Skeletal muscle tissue (tissue), 4 donors: ENCODE data around the gene ACOT4. TPM values are rescaled to one million over a fixed set of nuclear protein-coding genes. Genes with fewer than 3 reads are reported as not detected.
"Not testable (repeated sequence)": the region's sequence is repeated elsewhere in the genome, so short reads cannot be mapped to it uniquely, and the experiment has no call there.

Experiments
- H3K27ac ChIP-seq: one replicate; pipeline ENCODE4 v1.7.0; 2013; ENCODE audit warnings: mild to moderate bottlenecking, low read depth, low read length, inconsistent platforms
- H3K27me3 ChIP-seq, 3 donors: one replicate each; pipeline ENCODE4 v1.7.0; 2013; ENCODE audit warnings: low read length in 3 of 3; ENCODE audit not compliant: control insufficient read depth in 3 of 3, insufficient read depth in 3 of 3
- H3K36me3 ChIP-seq, 3 donors: one replicate each; pipeline ENCODE4 v1.7.0; 2013; ENCODE audit warnings: low read length in 3 of 3; ENCODE audit not compliant: control insufficient read depth in 3 of 3, insufficient read depth in 3 of 3
- H3K4me1 ChIP-seq, 3 donors: one replicate each; pipeline ENCODE4 v1.7.0; 2013; ENCODE audit warnings: low read length in 3 of 3, mild to moderate bottlenecking in 3 of 3; ENCODE audit not compliant: control insufficient read depth in 3 of 3, insufficient read depth in 3 of 3
- H3K4me3 ChIP-seq, 3 donors: one replicate each; pipeline ENCODE4 v1.7.0; 2013; ENCODE audit warnings: low read length in 3 of 3
- H3K9ac ChIP-seq, 3 donors: one replicate each; pipeline ENCODE4 v1.7.0; 2013; ENCODE audit warnings: low read length in 3 of 3, mild to moderate bottlenecking in 3 of 3, moderate library complexity in 2 of 3, low read depth in 1 of 3
- H3K9me3 ChIP-seq, 3 donors: one replicate each; pipeline ENCODE4 v1.7.0; 2013; ENCODE audit warnings: low read length in 3 of 3; ENCODE audit not compliant: control insufficient read depth in 3 of 3
- total RNA-seq: library from RNA; depleted of rRNA; stranded (reverse); fragments of >200 nt; gene quantifications from one replicate; pipeline ENCODE4 v1.2.3, GENCODE V29; 2014
- donor health status: Osteomylitis.

Gene ACOT4
- total RNA-seq, 1 donor from 2014 or later: 0.52 TPM

DNA sequence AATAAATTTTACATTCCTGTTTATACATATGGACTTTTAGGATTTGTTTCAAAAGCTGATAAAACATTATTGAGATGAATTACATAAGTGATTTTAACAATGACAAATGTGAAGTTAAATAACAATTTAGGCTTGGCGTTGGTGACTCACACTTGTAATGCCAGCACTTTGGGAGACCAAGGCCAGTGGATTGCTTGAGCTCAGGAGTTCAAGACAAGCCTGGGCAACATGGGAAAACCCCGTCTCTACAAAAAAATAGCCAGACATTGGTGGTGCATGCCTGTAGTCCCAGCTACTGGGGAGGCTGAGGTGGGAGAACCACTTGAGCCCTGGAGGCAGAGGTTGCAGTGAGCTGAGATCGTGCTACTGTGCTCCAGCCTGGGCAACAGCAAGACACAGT is 15.3 kb upstream of the ACOT4 start:
- Histone ChIP-seq H3K9me3 (no peaks in the 10 kb centered on the region), H3K27ac (no peak overlapping the region), H3K36me3 (peaks cover 4 to 10% (median 6%) of the 10 kb centered on the region in 3 donors), H3K9ac (no peak overlapping the region), H3K4me1 (peaks cover 0 to 3% (median 2%) of the 10 kb centered on the region in 3 donors), H3K27me3 (no peaks in the 10 kb centered on the region), H3K4me3 (no peak overlapping the region)

DNA sequence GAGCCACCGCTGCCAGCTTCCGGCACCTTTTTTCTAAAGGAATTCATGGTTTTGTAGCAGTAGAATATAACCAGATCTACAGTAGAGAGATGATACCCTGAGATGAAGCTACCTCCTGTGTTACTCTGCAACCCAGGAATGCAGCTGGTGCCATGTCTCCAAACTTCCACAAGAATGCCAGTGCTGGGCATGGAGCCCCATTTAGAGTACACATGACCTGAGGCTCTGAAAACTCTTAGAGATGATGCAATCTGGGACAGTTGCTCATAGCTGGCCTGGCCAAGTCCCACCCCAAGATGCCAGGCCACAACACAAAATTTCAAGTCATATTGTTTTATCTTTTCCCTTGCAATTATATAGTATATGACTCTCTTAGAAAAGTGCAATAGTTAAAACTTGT is 14.5 kb upstream of the ACOT4 start:
- H3K36me3 ChIP-seq, H3K27ac ChIP-seq: not testable (repeated sequence)

DNA sequence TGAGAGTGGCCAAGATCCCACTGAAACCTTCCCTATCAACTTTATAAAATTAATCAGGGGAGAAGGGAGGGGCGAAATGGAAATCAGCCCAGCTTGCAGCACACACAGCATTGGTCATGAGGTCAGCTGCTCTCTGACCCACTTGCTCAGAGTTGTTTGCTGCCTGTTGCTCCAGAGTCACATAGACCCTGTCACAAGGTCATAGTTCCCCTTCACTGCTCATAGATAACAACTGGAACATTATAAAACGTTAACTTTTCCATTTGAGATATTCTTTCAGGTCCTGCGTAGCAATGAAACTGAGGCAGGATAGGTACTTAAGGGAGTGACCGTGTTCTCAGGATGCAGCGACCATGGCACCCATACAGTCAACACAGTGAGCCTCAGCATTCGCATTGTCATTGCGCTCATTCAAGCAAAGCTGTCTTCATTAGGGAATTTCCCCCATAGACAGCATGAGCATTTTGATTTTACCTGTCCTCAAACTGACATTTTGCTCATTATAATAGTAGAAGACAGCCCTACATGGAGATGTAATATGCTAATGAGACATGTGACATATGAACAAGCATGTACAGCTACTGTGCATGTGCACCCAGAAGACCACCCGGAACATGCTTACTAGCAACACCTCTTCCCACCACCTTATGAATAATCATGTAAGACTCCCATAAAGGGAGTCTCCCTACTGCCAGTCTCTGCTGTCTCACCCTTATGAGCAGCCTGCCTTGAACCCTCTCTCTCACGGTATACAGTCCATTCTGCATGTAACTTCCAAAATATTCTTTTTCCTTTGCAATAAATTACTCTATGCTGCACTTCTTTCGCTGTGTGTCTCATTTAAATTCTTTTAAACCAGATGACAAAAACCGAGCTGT is 9.3 kb upstream of the ACOT4 start:
- H3K27ac ChIP-seq, H3K4me1 ChIP-seq, H3K4me3 ChIP-seq, H3K9ac ChIP-seq, H3K9me3 ChIP-seq, H3K36me3 ChIP-seq, H3K27me3 ChIP-seq: not testable (repeated sequence)

More for the DNA sequence above, 14.5 kb upstream of the ACOT4 start:
- not testable (repeated sequence) for H3K4me3 ChIP-seq, H3K9me3 ChIP-seq, H3K9ac ChIP-seq, H3K4me1 ChIP-seq, H3K27me3 ChIP-seq

DNA sequence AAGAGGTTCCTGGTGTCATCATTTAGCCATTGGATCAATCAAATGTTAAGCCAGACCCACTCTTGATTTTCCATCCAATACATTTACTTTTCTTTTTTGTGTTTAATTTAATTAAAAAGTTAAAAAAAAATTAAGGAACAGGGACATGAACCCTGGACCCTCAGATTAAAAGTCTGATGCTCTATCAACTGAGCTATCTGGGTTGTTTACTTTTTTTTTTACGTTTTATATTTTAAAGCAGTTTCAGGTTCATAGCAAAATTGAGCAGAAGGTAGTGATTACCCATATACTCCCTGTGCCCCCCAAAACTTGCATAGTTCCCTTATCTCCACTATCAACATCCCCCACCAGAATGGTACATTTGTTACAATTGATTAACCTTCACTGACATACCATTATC is 3.0 kb upstream of the ACOT4 start:
- no peaks in the 10 kb centered on the region for H3K27me3 ChIP-seq
- H3K9ac ChIP-seq: no peak overlapping the region
- H3K36me3 ChIP-seq: no peaks in the 10 kb centered on the region
- peaks cover 0 to 10% (median 5%) of the 10 kb centered on the region in 3 donors for H3K4me1 ChIP-seq
- no peak overlapping the region for H3K4me3 ChIP-seq
- no peak overlapping the region for H3K27ac ChIP-seq
- no peaks in the 10 kb centered on the region for H3K9me3 ChIP-seq

DNA sequence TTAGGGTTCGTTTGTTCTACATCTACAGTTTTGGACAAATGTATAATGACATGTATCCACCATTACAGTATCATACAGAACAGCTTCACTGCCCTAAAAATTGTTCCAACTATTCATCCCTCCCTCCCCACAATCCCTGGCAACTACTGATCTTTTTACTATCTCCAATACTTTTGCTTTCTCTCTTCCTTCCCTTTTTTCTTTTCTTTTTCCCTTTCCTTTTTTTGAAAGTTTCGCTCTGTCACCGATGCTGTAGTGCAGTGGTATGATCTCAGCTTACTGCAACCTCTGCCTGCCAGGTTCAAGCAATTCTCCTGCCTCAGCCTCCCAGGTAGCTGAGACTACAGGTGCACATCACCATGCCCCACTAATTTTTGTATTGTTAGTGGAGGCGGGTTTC is 2.6 kb upstream of the ACOT4 start:
- no peak overlapping the region for H3K4me3 ChIP-seq
- no peak overlapping the region for H3K9ac ChIP-seq
- H3K4me1 ChIP-seq: peaks cover 0 to 10% (median 5%) of the 10 kb centered on the region in 3 donors
- no peak overlapping the region for H3K27ac ChIP-seq
- H3K36me3 ChIP-seq: no peaks in the 10 kb centered on the region
- no peaks in the 10 kb centered on the region for H3K9me3 ChIP-seq
- no peaks in the 10 kb centered on the region for H3K27me3 ChIP-seq

DNA sequence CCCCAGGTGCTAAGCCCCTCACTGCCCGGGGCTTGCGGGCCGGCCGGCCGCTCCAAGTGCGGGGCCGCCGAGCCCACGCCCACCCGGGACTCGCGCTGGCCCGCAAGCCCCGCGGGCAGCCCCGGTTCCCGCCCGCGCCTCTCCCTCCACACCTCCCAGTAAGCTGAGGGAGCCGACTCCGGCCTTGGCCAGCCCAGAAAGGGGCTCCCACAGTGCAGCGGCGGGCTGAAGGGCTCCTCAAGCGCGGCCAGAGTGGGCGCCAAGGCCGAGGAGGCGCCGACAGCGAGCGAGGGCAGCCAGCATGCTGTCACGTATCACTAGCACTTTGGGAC is 1.0 kb upstream of the ACOT4 start:
- H3K9me3 ChIP-seq, H3K9ac ChIP-seq, H3K4me3 ChIP-seq, H3K27me3 ChIP-seq, H3K36me3 ChIP-seq, H3K27ac ChIP-seq: not testable (repeated sequence)
- peaks cover 0 to 10% (median 5%) of the 10 kb centered on the region in 3 donors for H3K4me1 ChIP-seq

DNA sequence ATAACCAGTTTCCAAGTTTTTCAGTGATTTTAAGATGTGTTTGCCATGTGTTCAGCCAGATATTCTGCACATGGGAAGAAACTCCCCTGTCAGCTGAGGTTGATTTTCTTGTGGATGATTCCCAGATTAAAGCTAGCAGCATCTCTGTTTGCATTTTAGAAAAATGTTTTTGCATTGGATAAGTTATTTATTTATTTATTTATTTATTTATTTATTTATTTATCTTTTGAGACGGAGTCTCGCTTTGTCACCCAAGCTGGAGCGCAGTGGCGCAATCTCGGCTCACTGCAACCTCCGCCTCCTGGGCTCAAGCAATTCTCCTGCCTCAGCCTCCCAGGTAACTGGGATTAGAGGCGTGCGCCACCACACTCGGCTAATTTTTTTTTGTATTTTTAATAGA is 2.8 kb downstream of the ACOT4 start:
- Histone ChIP-seq H3K9me3 (no peaks in the 10 kb centered on the region), H3K4me3 (no peak overlapping the region), H3K27me3 (no peaks in the 10 kb centered on the region)

DNA sequence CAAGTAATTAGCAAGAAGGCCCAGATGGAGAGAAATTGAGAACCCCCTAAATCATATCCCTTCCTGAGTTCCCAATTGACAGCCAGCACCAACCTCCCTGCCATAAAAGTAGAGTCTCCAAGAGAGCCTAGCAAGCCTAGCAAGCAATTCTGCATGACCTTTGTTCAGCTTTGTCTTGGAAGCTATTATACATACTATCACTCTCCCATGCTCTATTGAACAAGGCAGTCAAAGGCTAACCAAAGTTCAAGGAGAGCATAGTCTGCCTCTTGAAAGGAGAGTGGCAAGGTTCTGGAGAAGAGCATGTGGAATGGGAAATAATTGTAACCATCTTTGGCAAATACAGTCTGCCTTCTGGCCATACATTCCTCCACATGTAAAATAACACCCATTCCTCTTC is 7.8 kb downstream of the ACOT4 start:
- no peaks in the 10 kb centered on the region for H3K27me3 ChIP-seq
- no peaks in the 10 kb centered on the region for H3K9me3 ChIP-seq
- no peak overlapping the region for H3K27ac ChIP-seq
- no peak overlapping the region for H3K9ac ChIP-seq
- no peaks in the 10 kb centered on the region for H3K4me1 ChIP-seq
- H3K36me3 ChIP-seq: no peaks in the 10 kb centered on the region
- no peak overlapping the region for H3K4me3 ChIP-seq

More for the DNA sequence above, 2.8 kb downstream of the ACOT4 start:
- Histone ChIP-seq H3K4me1 (peaks cover 0 to 10% (median 5%) of the 10 kb centered on the region in 3 donors), H3K27ac (no peak overlapping the region), H3K9ac (no peak overlapping the region), H3K36me3 (no peaks in the 10 kb centered on the region)

DNA sequence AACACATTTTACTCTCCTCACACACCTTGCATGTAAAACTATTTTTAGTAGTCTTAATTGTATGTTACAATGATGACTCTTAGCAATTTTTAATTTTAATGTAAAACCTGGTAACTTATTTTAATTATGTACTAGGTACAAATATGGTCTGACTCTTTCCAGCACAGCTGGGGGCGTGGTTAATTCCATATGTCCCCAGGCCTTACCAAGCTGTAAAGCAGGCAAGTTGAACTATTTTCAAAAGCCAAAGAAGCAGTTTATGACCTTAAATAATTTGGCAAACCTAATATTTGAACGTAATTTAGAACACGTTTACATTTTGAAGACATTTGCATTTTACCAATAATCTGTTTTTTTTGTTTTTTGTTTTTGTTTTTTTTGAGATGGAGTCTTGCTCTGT is 11.3 kb downstream of the ACOT4 start:
- H3K27me3 ChIP-seq: no peaks in the 10 kb centered on the region
- no peaks in the 10 kb centered on the region for H3K36me3 ChIP-seq
- H3K4me1 ChIP-seq: no peaks in the 10 kb centered on the region
- H3K9me3 ChIP-seq: no peaks in the 10 kb centered on the region
- no peak overlapping the region for H3K9ac ChIP-seq
- H3K4me3 ChIP-seq: no peak overlapping the region
- no peak overlapping the region for H3K27ac ChIP-seq

DNA sequence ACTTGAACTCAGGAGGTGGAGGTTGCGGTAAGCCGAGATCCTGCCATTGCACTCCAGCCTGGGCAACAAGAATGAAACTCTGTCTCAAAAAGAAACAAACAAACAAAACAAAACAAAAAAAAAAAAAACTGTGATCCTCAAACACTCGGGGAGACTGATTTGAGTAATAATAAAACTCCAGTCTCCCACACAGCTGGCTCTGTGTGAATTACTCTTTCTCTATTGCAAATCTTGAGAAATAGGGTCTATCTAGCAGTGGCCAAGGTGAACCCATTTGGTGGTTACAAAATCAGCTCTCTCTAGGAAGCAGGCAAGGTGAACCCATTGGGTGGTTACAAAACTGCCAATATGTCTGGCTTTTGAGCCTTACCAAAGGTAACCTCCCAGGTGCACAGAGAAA is 14.6 kb downstream of the ACOT4 start:
- no peaks in the 10 kb centered on the region for H3K27me3 ChIP-seq
- no peaks in the 10 kb centered on the region for H3K4me1 ChIP-seq
- H3K27ac ChIP-seq: no peak overlapping the region
- H3K4me3 ChIP-seq: no peak overlapping the region
- no peak overlapping the region for H3K9ac ChIP-seq
- no peaks in the 10 kb centered on the region for H3K36me3 ChIP-seq
- peaks cover 0 to 2% (median 0%) of the 10 kb centered on the region in 3 donors for H3K9me3 ChIP-seq
